Measurements from ENCODE around the gene MAMDC2.

Gene MAMDC2

DNA sequence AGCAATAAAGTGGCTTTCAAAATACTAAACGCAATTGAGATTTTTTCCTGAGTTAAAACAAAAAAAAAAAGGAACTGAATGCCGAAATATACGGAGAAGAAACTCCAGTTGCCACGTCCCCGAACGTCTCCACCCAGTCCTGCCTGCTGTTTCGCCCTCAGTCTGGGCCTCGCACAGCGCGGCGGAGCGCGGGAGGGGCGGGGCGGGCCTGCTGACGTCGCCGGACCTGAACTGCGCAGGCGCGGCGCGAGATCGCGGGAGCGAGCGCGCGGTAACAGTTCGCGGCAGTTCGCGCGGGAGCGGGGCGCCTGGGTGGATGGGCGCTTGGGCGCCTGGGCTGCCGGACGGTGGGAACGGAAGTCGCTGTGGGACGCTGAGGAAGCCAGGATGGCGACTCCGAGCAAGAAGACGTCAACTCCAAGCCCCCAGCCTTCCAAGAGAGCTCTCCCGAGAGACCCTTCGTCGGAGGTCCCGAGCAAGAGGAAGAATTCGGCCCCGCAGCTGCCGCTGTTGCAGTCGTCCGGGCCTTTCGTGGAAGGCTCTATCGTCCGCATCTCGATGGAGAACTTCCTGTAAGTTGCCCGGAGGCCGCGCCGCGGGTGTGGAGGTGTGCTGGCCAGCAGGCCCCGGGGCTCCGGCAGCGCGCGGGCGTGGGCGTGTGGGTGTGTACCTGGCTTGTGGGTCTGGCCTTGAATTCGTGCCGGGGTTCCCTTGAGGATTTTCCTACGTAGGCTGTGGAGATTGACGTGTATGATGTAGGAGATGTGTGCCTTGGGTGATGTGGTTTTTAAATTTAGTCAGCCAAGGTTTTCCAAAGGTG, 215.3 kb downstream of the MAMDC2 start, which contains the start of gene SMC5:
TSS of gene SMC5 (plus strand) at position 287 of the 820 bp plus-strand sequence. CDS start at position 388, 101 bp downstream.
- peaks cover 29% of the 10 kb centered on the region for H3K36me3 Mint-ChIP-seq (ENCODE audit: low read depth)
- H3K27me3 Mint-ChIP-seq (ENCODE audit: low read depth), result peaks cover 7% of the 10 kb centered on the region
- H3K27ac Mint-ChIP-seq, result peak within 1 kb of the TSS; percentile 93
- H3K4me1 Mint-ChIP-seq (ENCODE audit: low read depth), result peaks cover 39% of the 10 kb centered on the region
- DNase-seq (ENCODE audit: low spot score), result peak; percentile 90
- H3K9me3 Mint-ChIP-seq, result no peaks in the 10 kb centered on the region
- peak within 1 kb of the TSS; percentile 91 for H3K4me3 Mint-ChIP-seq

DNA sequence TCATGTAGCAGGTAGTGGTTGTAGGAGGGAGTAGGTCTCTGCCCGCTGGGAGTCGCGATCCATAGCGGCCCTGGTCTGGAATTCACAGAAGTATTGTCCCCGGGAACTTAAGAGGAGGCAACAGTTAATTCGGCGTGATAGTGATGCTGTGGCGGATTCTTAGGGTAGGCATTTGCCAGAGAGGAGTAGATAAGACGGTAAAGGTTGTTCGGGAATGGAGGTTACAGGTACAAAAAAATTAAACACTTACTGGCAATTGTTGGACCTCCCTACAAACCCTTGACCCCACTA, 215.8 kb downstream of the MAMDC2 start:
- Mint-ChIP-seq H3K4me1 (ENCODE audit: low read depth) (peaks cover 41% of the 10 kb centered on the region), H3K9me3 (no peaks in the 10 kb centered on the region), H3K36me3 (ENCODE audit: low read depth) (peaks cover 31% of the 10 kb centered on the region), H3K27me3 (ENCODE audit: low read depth) (peaks cover 3% of the 10 kb centered on the region), H3K27ac (peak overlapping the region; percentile 93), H3K4me3 (peak overlapping the region; percentile 91)
- no peak for DNase-seq (ENCODE audit: low spot score)

DNA sequence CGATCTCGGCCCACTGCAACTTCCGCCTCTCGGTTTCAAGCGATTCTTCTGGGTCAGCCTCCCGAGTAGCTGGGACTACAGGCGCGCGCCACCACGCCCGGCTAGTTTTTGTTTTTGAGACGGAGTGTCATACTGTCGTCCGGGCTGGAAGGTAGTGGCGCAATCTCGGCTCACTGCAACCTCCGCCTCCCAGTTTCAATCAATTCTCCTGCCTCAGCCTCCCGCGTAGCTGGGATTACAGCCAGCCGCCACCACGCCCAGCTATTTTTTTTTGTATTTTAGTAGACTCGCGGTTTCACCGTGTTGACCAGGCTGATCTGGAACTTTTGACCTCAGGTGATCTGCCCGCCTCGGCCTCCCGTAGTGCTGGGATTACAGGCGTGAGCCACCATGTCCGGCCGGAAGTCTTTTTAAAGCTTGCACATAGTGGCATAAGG, 216.4 kb downstream of the MAMDC2 start:
- H3K27me3 Mint-ChIP-seq (ENCODE audit: low read depth), result peaks cover 3% of the 10 kb centered on the region
- H3K9me3 Mint-ChIP-seq, result no peaks in the 10 kb centered on the region
- peak overlapping the region; percentile 91 for H3K4me3 Mint-ChIP-seq
- DNase-seq (ENCODE audit: low spot score), result no peak
- H3K4me1 Mint-ChIP-seq (ENCODE audit: low read depth), result peaks cover 43% of the 10 kb centered on the region
- H3K27ac Mint-ChIP-seq, result peak overlapping the region; percentile 93
- H3K36me3 Mint-ChIP-seq (ENCODE audit: low read depth), result peaks cover 37% of the 10 kb centered on the region

DNA sequence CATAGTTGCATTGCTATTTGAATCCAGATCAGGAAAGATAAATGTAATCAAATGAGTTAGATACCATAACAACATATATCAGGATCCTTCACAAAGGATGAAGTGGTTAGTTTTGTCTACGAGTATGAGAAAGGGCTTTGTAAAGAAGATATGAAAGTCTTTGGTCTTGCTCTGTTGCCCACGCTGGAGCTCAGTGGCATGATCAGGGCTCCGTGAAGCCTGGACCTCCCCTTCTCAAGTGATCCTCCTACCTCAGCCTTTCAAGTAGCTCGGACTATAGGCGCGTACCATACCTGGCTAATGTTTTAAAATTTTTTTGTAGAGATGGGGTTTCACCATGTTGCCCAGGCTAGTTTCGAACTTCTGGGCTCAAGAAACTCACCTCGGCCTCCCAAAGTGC, 217.0 kb downstream of the MAMDC2 start:
- Mint-ChIP-seq H3K36me3 (ENCODE audit: low read depth) (peaks cover 39% of the 10 kb centered on the region), H3K27ac (peak overlapping the region; percentile 23), H3K4me3 (peak overlapping the region; percentile 91), H3K9me3 (no peaks in the 10 kb centered on the region), H3K27me3 (ENCODE audit: low read depth) (peaks cover 3% of the 10 kb centered on the region), H3K4me1 (ENCODE audit: low read depth) (peaks cover 43% of the 10 kb centered on the region)
- no peak for DNase-seq (ENCODE audit: low spot score)

DNA sequence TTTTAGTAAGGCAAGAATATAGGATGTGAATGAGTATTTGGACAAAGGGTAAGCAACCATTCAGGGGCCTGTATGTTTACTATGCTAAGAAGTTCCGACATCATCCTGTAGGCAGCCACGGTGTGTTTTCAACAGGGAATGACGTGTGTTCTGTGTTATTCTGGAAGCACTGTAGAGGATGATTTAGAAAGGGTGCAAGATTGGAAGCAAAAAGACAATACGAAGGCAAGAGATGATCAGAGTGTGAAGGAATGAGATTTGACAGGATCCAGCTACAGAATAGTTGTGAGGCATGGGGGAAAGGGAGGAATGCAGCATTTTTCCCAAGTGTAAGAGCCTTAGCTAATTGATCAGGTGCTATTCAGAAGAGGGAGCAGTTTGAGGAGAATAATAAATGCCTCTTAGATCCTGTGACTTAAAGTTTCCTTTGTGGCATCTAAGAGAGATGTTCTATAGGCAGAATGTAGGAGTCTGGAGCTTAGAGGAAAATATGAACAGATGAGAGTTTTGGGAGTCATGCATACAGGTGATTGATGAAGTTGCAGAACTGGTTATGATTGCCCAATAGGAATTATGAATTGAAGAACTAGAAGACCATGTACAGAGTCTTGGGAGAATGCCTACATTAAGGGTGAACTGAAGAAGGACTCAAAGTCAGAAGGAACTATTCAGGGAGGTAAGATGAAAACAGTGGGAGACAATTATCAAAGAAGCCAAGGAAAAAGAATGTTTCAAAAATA, 217.7 kb downstream of the MAMDC2 start:
- H3K27ac Mint-ChIP-seq, result peak overlapping the region; percentile 8
- H3K27me3 Mint-ChIP-seq (ENCODE audit: low read depth), result no peaks in the 10 kb centered on the region
- peaks cover 42% of the 10 kb centered on the region for H3K36me3 Mint-ChIP-seq (ENCODE audit: low read depth)
- H3K4me1 Mint-ChIP-seq (ENCODE audit: low read depth), result peaks cover 43% of the 10 kb centered on the region
- no peak for DNase-seq (ENCODE audit: low spot score)
- H3K4me3 Mint-ChIP-seq, result peak overlapping the region; percentile 91
- H3K9me3 Mint-ChIP-seq, result no peaks in the 10 kb centered on the region

DNA sequence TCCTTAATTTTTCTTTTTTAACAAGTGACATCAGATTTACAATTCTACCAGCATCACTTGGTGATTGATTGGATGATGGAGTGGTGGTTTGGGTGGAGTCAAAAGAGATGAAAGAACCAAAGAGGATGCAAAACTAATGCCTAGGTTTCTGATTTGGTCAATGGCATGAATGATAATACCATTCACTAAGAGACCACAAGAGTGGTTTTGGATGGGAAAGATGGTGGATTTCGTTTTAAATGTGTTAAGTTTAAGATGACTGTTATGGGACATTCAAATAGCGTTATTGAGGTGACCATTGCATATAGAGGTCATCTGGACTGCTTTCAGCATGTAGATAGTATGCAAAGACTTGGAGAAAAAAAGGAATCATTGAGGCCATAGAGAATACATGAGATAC, 218.7 kb downstream of the MAMDC2 start:
- Mint-ChIP-seq H3K9me3 (no peaks in the 10 kb centered on the region), H3K27me3 (ENCODE audit: low read depth) (no peaks in the 10 kb centered on the region), H3K4me1 (ENCODE audit: low read depth) (peaks cover 41% of the 10 kb centered on the region), H3K27ac (no peak overlapping the region), H3K36me3 (ENCODE audit: low read depth) (peaks cover 44% of the 10 kb centered on the region), H3K4me3 (peak overlapping the region; percentile 91)
- DNase-seq (ENCODE audit: low spot score), result no peak

DNA sequence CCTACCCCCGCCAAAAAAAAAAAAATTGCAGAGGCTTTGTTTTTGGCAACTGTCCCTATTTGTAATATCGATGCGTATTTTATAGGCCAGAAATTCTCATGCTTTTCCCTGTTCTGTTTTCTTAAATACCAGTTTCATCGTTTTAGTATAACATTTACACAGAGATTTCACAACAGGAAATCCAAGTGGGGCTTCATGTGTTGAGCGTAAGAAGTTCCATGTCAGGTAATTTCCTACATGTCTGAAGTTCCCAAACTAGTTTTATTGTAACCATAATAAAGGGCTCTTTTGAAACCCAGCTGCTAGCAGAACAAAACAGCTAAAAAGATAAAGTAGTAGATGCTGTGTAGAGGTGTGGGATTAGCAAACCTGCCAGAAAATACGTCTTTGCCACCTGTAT, 219.3 kb downstream of the MAMDC2 start:
- Mint-ChIP-seq H3K4me1 (ENCODE audit: low read depth) (peaks cover 40% of the 10 kb centered on the region), H3K4me3 (no peak overlapping the region), H3K27ac (no peak overlapping the region), H3K27me3 (ENCODE audit: low read depth) (no peaks in the 10 kb centered on the region), H3K9me3 (no peaks in the 10 kb centered on the region), H3K36me3 (ENCODE audit: low read depth) (peaks cover 48% of the 10 kb centered on the region)
- no peak for DNase-seq (ENCODE audit: low spot score)

DNA sequence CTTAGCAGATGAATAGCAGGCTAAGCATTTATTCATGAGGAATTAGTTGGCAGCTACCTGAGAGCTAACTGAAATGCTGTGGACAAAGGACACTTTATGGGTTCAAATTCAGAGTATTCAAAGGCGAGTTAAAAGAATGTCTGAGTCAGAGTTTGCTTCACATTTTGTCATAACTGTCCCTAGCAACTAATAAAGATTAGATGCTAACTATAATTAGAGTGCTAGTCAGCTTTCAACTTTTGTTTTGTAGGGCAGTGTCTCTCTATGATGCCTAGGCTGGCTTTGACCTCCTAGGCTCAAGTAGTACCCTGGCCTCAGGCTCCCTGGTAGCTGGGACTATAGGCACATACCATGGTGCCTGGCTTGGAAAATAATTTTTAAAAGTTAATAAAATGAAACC, 219.8 kb downstream of the MAMDC2 start:
- Mint-ChIP-seq H3K27me3 (ENCODE audit: low read depth) (no peaks in the 10 kb centered on the region), H3K9me3 (no peaks in the 10 kb centered on the region), H3K4me1 (ENCODE audit: low read depth) (peaks cover 37% of the 10 kb centered on the region), H3K4me3 (no peak overlapping the region), H3K36me3 (ENCODE audit: low read depth) (peaks cover 48% of the 10 kb centered on the region), H3K27ac (no peak overlapping the region)
- DNase-seq (ENCODE audit: low spot score), result no peak

All from T-helper 2 cell treated with Interferon-gamma antibody and Interleukin-4, amounts not matched to agents 5 μg/mL and 100 μg/mL, for 36 hours (primary cell).